GM21360 (cell line): ENCODE measurements around the gene PKM.

ENCODE experiments used
- ATAC-seq: cut with Tn5 transposase; IDR thresholded peaks from one replicate; pipeline ENCODE4 v1.9.1; 2021; ENCODE audit warnings: mild to moderate bottlenecking, moderate library complexity; ENCODE audit not compliant: unreplicated experiment

Gene PKM

GRCh38 chr15:72202302-72202701 lies 28.7 kb downstream of the PKM start:
- no peak for ATAC-seq

DNA sequence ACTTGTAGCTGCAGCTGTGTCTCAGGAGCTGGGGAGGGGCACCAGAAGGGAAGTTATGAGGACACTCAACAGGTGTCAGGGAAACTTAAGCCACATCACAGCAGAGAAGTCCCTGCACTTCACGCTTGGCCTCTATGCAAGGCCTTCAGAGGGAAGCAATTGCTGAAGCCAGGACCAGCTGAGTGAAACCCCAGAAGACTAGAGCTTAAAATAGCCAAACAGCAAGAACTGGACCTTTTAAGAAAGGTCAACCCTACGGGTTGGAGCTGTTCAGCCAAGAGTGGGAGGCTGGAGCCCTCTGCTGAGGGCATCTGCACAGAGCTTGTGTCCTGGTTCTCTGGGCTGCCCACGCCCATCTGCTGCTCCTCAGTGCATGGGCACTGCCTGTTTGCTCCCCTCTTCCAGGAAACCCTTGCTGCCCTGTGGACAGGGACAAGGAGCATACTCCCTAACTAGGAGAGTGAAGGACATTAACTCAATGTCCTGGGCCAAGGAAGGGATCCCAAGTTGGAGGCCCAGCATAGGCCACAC lies 29.5 kb downstream of the PKM start:
- ATAC-seq, result no peak

GRCh38 chr15:72200395-72201237 lies 30.4 kb downstream of the PKM start:
- no peak for ATAC-seq

DNA sequence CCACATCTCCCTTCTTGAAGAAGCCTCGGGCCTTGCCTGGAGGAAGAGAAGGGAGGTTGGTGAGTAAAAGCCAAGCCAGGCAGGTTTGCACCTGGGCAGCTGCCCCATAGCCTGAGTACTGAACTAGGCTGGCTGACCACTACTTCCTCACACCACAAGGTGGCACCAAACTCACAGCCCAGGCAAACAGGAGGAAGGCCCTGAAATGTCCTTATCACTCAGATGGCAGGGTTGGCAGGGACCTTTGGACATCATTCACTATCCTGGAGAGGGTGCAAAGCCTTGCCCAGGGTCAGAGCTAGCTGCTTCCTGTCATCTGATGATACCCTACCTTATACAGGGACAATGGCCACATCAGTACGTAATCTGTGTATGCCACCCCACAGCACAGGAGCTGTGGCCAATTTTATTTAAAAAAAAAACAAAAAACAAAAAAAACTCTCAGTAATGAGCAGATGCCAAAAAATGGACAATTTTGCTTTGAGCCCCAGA lies 31.2 kb downstream of the PKM start:
- ATAC-seq, result no peak

- no peak for ATAC-seq
Measured at GRCh38 chr15:72199205-72199515, 31.8 kb downstream of the PKM start.

DNA sequence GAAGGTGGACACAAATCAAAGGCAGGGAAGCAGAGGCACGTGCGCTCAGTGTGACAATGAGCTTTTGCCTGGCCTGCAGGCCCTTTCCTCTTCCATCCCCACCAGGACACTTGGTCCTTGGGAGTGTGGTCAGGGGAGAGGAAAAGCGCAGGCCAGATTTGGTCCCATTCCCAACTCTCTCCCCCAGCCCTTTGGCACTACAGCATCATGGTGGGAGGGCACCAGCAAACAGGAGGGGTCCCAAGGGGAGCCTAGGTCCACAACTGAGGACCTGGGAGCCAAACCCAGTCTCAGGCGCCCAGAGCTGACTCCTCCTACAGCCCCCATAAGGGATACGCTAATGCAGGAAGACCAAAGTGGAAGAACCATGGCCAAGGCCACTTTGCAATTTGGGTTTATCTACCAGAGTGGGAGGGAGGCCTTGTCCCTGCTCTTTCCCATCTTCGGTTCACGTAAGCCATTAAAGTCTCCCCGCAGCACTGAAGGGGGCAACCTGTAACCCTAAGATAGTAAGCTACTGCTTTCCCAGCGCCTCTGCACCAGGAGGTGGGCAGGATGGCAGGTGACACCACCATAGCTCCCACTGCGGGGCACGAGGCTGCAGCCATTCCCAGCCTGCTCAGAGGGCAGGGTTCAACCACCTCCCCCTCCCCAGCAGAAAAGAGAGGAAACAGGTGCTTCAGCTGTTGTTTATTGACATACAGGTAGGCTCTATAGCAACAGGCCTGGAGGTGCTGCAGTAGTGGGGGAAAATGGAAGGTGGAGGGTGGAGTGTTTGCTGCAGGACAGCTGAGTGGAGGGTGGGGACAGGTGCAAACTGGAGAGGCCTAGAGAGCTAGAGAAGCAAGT lies 32.4 kb downstream of the PKM start:
- no peak for ATAC-seq

DNA sequence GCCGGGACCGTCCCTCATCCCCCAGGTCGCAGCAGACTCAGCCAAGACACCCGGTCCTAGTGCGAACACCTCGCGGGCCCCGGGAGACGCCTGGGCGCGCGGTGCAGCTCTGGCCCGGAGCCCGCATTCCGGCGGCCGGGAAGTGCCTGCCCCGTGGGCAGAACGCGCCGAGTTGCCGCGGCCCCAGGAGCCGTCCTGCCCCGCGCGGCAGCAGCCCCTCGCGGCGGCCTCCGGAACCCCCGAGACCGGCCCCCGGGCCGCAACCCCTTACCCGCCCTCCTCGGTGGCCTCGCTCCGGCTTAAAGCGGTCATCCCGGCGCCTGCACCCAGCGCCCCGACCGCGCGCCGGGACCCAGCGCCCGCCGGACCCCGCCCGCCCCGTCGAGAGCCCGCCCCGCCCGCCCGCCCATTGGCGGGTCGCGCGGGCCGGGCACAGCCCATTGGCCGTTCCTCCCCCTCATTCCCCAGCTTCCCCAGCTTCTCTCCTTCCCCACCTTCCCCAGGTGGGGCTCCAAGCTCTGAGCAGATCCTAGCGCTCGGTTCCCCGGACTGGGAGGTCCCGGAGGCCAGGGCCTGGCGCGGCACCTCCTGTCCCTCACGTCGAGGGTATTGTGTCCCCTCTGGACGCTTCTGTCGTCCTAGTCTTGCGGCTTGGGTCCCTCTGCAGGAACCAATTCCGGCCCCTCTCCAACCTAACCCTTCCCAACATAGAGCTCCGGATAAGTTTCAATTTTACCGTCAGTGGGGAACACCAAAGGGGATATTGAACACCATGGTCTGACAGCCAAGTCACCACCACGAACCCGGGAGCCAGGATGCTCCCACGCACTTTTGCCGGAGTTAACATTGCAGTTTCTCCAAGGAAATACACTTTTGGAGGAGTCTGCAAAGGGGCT lies 33.3 kb downstream of the PKM start, which contains the start of gene GRAMD2A:
Gene GRAMD2A, minus strand, starts transcription at position 328 of the 896 bp plus-strand sequence.
- no peak for ATAC-seq

DNA sequence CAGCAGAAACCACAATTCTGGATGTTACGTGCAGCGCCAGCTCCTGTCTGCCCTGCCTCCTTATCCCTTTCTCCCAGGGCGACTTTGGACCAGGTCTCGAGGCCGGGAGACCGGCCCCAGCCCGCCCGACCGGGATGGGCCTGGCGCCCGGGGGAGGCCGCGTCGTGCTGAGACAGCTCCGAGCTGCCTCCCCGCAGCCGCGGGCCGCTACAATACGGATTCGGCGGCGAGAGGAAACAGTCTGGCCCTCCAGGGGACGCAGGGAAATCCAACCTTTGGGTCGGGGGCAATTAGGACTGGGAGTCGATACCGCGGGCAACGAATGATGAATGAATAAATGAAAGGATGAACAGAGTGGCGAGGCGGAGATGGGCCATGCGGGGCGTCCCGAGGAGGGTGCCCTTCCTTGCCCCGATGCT lies 33.9 kb downstream of the PKM start:
- ATAC-seq, result no peak

DNA sequence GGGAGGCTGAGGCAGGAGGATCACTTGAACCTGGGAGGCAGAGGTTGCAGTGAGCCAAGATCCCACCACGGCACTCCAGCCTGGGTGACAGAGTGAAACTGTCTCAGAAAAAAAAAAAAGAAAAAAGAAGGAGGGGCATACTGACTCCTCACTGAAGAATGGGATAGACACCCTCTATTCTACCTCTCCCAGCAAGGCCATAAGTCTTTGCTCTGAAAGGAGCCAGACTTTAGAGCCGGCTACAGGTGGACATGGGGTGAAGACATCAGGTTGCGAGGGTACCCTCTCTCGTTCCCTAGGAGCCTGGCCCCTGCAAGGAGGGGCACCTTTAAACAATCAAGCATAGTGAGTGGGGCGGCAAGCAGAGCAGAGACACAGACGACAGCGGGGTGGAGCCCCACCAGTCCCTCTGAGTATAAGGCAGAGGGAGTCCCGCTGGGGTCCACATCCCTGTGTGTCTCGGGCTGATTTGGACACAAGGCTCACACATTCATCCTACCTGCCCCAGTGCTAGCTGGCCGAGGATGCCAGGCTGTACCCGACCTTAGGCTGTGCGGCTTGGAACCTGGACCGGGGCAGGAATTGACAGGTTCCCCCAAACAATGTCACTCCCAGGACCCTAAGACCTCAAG lies 34.5 kb downstream of the PKM start:
- no peak for ATAC-seq

- ATAC-seq, result no peak
Measured at GRCh38 chr15:72195101-72195511, 35.9 kb downstream of the PKM start.

DNA sequence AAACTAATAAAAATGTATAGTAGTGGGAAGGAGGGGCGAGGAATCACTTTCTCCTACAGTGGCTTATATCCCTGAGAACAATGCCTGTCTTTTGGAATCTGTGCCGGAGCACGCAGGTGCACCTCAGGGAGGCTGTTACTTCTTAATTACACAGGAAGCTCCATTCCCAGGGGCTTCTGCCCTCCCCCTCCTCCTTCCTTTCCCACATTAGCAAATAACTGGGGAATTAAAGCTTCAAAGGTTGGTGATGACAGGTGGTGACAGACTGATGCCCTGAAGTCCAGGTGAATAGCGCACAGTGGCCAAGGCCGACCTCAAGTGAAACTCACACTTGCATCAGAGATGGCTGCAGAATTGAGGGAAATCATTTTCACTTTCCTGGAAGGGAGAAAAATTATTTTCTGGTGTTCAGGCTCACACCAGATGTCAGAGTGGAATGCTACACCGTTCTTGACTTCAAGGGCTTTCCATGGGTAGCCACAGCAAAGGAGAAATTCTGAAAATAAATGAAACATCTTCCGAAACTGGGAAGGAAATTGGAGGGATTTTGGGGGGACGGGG lies 37.1 kb downstream of the PKM start:
- ATAC-seq, result no peak

GRCh38 chr15:72192416-72192815 lies 38.6 kb downstream of the PKM start:
- ATAC-seq, result no peak

DNA sequence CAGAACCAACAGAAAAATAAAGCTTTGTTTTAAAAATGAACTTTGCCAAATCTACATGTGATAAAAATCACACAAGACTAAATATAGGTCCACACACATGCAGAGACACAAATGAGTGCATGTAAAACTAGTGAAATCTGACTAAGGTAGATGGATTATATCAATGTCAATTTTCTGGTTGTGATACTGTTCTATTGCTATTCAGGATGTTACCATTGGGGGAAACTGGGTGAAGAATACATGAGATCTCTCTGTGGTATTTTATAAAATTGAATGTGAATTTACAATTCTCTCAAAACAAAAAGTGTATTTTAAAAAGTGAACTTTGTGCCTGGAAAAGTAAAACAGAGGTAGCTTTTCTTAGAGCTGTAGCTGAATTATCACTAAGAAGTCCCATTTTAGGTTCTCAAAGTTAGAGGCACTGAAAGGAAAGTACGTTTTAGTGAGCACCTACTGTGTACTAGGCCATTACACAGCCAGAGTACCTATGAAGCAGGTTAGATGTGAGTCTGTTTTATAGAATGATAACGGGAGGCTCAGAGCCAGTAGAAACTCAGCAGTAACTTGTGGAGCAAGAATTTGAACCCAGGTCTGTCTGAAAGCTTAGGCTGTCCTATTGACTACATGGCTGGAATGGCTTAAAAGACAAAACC lies 41.6 kb downstream of the PKM start:
- no peak for ATAC-seq

DNA sequence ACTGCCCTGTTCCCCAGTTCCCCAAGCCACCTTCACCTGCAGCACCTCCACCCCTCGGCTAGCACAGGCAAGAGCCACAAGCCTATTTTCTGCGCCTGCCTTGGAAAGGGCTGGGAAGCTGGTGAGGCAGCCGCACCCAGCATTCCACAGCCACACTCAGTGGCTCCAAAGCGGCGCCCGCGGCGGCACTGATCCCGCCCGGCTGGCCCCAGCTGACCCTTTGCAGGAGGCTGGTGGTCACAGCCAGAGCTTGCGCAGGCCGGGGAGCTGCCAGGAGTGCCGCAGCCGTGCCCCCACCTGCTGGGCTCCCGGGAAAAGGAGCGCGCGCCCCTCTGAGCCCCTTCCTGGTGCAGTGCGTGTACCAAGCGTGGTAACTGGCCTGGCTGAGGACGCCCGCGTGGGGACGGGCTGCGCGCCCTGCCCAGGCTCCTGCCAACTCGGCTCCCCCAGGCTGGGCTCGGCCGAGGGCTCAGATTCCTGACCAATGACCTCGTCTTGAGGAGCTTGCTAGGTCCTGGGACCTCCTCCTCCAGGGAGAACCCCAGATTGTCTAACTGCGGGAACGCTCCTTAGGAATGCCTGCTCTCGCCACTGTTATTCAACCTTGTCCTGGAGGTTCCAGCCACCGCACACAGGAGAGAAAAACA lies 46.7 kb downstream of the PKM start:
- no peak for ATAC-seq

GRCh38 chr15:72183781-72184164 lies 47.2 kb downstream of the PKM start:
- ATAC-seq, result no peak

DNA sequence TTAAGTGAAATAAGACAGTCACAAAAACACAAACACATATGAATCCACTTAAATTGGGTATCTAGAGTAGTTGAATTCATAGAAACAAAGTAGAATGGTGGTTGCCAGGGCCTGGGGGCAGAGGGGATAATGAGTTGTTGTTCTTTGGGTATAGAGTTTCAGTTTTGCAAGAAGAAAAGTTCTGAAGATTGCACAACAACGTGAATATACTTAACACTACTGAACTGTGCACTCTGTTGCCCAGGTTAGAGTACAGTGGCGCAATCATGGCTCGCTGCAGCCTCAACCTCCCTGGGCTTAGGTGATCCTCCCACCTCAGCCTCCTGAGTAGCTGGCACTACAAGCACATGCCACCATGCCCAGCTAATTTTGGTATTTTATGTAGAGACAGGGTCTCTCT lies 48.3 kb downstream of the PKM start:
- no peak for ATAC-seq

GRCh38 chr15:72182244-72182643 lies 48.7 kb downstream of the PKM start:
- ATAC-seq, result no peak

- ATAC-seq, result no peak
Measured at GRCh38 chr15:72180761-72181324, 50.1 kb downstream of the PKM start.
